ENCODE results near the gene PEAK1.

PEAK1 gene, protein sequence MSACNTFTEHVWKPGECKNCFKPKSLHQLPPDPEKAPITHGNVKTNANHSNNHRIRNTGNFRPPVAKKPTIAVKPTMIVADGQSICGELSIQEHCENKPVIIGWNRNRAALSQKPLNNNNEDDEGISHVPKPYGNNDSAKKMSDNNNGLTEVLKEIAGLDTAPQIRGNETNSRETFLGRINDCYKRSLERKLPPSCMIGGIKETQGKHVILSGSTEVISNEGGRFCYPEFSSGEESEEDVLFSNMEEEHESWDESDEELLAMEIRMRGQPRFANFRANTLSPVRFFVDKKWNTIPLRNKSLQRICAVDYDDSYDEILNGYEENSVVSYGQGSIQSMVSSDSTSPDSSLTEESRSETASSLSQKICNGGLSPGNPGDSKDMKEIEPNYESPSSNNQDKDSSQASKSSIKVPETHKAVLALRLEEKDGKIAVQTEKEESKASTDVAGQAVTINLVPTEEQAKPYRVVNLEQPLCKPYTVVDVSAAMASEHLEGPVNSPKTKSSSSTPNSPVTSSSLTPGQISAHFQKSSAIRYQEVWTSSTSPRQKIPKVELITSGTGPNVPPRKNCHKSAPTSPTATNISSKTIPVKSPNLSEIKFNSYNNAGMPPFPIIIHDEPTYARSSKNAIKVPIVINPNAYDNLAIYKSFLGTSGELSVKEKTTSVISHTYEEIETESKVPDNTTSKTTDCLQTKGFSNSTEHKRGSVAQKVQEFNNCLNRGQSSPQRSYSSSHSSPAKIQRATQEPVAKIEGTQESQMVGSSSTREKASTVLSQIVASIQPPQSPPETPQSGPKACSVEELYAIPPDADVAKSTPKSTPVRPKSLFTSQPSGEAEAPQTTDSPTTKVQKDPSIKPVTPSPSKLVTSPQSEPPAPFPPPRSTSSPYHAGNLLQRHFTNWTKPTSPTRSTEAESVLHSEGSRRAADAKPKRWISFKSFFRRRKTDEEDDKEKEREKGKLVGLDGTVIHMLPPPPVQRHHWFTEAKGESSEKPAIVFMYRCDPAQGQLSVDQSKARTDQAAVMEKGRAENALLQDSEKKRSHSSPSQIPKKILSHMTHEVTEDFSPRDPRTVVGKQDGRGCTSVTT (N-terminal part only)

DNA sequence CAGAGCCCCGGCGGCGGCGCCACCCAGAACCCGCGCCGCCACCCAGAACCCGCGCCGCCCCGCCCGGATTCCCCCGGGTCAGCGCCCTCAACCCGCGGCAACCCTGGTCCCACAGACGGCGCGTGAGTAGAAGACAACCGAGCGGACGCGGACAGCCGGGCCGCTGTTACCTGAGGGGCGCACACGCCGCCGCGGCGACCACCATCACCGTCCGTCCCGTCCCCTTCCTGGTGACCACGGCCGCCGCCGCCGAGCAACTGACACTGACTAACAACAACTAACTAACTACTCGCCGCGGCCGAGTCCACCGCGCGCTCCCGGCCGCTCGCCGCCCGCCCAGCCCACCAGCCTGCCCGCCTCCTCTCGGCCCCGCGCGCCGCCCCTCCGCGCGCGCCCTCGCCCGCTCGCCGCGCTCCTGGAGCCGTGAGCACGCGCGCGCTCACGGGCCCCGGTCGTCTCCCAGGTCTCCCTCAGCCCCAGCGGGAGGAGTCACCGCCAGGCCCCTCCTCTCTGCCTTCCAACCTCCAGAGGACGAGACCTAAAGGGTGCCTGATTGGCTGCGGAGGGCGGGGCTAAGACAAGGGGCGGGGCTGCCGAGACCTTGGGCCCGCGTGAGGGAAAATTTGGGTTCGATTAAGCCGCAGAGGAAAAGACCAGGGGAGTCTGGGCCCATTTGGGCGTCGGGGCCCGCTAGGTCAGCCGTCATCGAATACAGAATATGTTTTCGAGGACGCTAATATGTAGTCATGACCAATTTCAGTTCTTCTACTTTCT is at the start of gene PEAK1:
Gene PEAK1 (minus strand): TSS at position 269 of the 774 bp plus-strand sequence. CDS start 238,178 bp downstream, outside the sequence.
- peak; percentile 99 for DNase-seq

GRCh38 chr15:77468896-77469295 is 49.0 kb upstream of the PEAK1 start:
- no peak for DNase-seq

DNA sequence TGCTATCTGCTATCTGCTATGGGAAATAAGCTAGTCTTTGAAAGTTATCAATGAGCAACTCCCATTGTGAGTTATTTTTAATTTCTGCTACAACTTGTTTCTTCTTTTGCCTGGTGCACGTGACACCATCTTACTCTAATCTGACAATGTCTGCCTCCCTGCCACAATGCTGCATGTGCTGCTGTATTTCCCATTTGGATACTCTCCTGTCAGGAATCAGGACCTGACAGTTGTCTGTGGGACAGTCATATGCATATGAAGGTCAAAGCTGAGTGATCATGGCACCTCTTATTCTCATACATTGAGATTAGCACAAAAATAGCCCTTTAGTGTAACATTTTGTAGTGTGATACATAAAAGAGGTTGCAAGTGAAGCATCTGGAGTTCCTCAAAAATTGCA is 46.6 kb upstream of the PEAK1 start:
- DNase-seq: no peak

- DNase-seq: no peak
Observed at GRCh38 chr15:77464129-77464865, 44.4 kb upstream of the PEAK1 start.

GRCh38 chr15:77461486-77461885 is 41.6 kb upstream of the PEAK1 start:
- no peak for DNase-seq

DNA sequence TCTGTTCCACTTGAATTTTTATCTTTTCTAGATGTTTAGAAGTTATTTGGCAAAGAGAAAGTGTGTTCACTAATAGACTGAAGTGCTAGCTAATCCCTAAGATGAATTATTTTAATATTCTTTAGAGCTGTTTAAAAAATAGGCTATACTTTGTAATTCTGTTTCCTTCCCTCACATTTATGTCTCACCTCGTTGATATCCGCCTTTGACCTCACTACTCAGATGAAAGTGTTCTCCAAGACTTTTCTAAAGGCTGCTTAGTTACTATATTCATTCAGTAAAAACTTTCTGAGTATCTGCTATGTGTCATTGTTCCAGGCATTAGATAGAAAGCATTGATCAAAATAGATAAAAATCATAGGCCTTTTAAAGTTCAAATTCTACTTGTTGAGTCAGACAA is 39.1 kb upstream of the PEAK1 start:
- no peak for DNase-seq

- DNase-seq: no peak
Observed at GRCh38 chr15:77457905-77458265, 38.0 kb upstream of the PEAK1 start.

- DNase-seq: no peak
Observed at GRCh38 chr15:77457191-77457904, 37.4 kb upstream of the PEAK1 start.

DNA sequence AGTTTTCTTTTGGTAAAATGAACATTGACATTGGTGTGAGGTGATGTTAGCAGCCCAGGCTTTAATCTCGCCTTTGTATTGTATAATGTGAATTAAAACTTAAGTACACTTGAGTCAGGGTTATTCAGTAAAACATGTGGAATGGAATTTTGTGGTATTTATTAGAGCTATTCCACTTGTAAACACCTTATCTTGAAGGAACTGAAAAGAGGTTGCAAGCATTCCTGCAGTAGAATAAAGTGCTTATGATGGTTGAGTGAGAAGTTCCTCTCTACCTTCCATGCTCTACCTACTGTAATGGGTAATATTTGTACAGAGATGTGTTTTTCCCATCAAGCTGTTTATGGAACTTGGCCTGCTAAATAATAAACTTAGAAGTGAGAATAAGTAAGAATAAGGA is 36.8 kb upstream of the PEAK1 start:
- no peak for DNase-seq

GRCh38 chr15:77455696-77456321 is 35.9 kb upstream of the PEAK1 start:
- DNase-seq: no peak

DNA sequence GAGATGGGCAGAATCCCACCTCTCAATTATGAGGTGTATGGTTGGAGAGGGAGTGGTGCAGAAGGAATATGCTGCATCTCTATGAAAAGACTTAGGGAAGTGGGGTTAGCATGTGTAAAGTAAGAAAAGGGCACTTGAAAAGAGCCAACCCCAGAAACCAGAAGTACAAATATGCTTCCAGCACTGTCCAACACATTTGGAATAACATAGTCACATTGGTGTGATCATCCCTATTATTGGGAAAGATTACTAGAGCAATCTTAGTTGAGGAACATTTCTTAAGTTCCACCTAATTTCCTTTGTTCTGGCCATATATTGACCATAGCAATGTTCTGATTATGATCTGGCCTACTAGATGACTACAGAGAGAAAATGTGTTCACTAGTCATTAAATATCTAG is 35.0 kb upstream of the PEAK1 start:
- DNase-seq: no peak

DNA sequence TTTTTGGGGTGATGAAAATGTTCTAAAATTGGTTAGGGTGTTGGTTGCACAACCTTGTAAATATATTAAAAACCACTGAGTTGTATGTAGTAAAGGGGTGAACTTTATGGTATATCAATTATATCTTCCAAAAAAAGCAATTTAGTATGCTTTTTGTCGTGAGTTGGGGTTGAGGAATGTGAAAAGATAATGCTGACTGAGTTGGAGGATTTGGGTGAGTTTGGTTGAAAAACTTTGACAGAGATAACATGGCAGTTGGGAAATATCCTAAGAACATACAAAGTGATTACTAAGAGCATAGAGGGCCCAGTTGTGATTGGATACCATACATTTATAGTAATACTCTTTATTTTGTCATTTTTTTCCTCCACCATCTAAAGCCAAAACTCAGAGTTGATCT is 34.4 kb upstream of the PEAK1 start:
- no peak for DNase-seq

DNA sequence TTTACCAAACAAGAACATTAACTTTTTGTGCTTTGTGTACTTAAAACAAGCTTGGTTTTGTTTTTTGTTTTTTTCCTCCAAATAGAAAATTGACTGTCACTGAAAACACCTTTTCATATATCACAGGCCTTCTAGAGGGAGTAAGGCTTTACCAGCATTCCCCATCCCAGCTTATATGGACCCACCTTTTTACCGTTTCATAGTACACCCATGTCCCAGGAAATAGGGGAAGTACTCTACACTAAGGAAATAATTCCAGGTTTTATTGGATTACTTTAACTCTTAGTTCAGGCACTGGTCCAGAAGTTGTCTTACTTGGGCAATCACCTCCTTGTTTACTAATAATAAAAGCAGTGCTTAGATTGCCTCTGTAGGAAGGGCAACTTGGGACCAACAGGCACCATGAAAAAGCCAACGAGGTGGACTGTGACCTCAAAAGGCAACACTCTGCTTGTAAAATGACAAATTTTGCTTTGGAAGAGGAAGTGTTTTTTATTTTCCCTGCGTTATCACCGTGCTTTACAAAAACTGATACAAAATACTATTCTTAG is 27.0 kb upstream of the PEAK1 start:
- no peak for DNase-seq

- no peak for DNase-seq
Observed at GRCh38 chr15:77440378-77440999, 20.6 kb upstream of the PEAK1 start.

GRCh38 chr15:77437264-77437663 is 17.4 kb upstream of the PEAK1 start:
- DNase-seq: no peak

- DNase-seq: no peak
Observed at GRCh38 chr15:77436822-77437221, 16.9 kb upstream of the PEAK1 start.

- no peak for DNase-seq
Observed at GRCh38 chr15:77430652-77431051, 10.7 kb upstream of the PEAK1 start.

DNA sequence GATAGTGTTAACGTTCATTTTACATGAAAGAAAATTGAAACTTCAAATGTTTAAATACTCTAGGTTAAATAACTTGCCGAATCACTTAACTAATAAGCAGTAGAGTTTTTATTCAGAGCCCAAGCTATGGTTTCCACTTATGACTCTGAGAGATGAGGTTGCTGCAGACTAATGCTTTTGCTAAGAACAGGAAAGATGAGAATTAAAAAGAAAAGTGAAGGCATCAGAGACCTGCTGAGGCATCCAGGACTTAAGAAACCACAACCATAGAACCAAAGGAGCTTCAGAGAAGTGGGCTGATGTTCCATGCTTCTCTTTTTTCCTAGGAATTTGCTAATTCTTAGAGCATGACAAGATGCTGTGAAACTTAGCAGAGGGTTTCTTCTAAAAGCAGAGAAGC is 10.3 kb upstream of the PEAK1 start:
- no peak for DNase-seq

DNA sequence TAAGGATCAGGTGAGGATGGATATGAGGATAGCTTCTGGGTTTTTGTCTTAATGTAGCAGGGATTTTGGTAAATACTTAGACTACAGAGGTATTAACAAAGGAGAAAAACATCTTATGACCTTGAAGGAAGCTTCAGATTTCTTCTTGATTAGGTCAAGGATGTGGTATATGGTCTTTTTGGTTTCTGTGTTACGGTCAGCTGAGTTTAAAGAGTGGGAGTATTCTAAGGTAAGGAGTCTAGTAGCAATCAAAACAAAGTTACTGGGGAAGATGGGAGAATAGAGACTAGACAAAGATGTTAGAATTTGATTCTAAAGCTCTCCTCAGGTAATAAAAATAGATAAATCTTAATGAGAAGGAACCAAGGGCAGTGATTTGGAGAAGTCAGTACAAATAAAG is 7.0 kb upstream of the PEAK1 start:
- DNase-seq: no peak

GRCh38 chr15:77426377-77426776 is 6.5 kb upstream of the PEAK1 start:
- no peak for DNase-seq
